K562 treated with DMSO at 1 percent for 48 hours (cell line): ENCODE results near the gene PLAA. TPM values are rescaled to one million over a fixed set of nuclear protein-coding genes. Genes with fewer than 3 reads are reported as not detected.

ENCODE experiments used
- total RNA-seq: library from RNA; unstranded; fragments of 300-600 nt; gene quantifications from 2 replicates; pipeline ENCODE4 v1.2.3, GENCODE V29; 2022; ENCODE audit warnings: low replicate concordance; ENCODE audit errors: extremely low read depth

PLAA gene
- not detected in 2 replicates for total RNA-seq

DNA sequence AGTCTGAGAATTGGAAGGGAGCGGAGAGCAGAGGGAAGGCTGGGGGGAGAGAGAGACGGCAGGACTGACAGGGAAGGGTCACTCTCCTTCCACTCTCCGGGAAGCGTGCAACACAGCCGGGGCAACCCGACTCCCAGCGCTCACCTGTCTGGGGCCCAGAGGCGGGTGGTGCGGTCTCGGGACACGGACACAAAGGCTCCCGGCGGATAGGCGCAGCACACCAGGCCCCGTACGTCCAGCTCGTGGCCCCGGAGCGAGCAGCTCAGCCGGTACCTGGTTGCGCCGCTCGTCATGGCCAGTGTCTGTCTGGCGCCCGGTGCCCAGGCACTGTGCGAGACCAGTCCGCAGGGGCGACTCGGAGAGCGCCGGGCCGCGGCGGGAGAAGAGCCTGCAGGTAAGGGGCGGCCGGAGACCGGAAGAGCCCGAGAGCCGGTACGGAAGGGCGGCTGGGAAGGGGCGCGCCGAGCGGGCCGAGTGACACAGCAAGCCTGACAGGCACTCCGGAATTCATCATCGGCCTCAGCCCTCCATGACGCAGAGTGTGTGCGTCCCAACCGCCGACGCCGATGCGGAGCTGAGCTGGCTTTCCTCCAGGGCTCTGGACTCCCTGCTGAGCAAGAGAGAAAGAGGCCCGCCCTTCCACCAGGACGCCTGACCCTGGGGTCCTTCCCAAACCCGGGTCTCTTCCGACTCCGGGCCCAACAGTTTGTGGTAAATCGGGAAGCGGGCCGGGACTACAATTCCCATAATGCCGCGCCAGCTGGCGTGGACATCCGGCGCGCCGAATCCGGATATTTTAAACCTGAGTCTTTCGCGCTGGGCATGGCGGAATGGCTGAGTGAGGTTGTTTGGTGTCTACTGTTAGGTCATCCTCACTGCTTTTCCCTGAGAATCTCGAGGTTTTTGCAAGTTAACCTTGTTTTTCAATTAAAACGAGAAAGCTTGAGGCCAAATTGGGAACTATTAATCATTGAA lies at the start of gene PLAA:
PLAA (minus strand) TSS at position 490 of the 975 bp plus-strand sequence; CDS start at position 293, 197 bp downstream.

DNA sequence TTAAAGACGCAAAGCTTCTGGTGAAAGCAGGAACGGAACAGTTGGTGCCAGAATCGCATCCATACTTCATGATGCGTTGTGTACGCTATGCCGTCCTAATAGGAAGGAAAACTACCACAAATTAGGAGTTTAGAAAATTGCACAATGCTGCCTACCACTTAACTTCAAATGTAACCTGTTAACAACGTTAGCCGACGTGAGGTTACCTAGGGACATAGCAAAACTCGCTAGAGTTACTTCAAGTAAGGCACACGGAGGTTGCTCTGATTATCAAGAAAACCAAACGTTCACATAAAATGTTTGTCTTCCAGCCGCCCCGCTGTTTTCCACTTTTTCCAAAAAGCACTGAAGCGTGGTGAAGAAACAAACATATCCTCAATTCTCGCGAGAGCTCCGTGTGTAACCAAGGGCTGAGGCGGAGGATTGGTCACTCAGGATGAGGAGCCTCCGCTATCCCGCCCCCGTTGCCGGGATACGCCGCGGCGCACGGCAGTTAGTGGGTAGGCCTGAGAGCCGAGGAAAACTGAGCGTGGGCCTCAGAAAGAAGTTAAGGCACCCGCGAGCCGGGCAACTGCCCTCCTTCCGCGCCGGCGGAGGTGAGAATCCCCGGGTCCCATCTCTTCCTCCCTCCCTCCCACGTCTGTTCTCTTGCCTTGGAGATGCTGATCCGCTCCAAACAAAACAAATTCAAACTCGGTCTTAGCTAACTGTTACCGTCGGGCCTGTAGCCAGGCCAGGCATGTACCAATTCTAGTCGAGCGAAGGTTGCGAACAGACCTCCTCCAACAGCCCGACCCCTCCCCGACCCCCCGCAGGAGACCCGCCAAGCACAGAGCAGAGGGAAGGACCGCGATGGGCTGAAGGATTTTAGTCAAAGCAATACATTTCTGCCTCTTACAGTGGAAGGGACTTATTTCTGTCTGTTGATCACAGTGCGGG lies 9.1 kb upstream of the PLAA start, which contains the start of gene IFT74:
IFT74 (plus strand) TSS at position 492 of the 939 bp plus-strand sequence. CDS start 5,556 bp downstream, outside the sequence.

DNA sequence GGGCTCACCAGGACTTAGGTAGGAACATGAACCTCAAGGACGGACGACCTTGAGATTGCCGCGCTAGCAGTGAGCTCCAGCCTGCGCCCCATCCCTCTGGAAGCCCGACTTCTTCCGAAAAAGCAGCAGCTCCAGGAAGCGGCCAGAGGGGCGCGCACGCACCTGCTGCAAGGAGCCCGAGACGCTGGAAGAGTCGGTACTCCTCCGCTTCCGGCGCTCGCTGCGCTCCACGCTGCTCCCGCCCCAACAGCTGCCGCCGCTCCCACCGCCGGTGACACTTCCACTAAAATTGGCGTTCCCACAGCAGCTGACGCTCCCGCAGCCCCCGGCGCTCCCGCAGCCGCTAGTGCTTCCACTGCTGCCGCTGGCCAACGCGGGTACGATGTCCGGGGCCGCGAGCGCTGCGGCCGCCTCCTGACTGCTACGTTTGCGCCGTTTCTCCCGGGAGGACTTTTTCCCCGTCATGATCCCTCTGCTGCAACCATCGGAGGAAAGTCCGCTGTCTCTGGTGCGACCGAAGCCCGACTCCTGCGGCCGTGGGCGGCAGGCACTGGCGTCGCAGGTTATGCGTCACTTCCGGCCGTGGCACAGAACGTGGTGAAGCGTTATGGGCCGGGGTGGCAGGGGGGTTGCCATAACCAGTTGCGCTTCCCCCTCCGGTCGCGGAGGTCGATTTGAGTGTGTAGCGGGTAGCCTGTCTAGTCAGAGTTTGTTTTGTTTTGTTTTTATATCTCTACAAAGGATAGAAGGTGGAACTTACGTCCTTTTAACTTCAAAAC lies 54.6 kb downstream of the PLAA start, which contains the start of gene CAAP1:
CAAP1 (minus strand) TSS at position 552 of the 779 bp plus-strand sequence; CDS start at position 465, 87 bp downstream.

Other genes with a start within 250 kb of the PLAA start
- gene CAAP1, start 54.4 kb downstream of the PLAA start, total RNA-seq = not detected in 2 replicates
- gene IFT74, start 9.2 kb upstream of the PLAA start, total RNA-seq = not detected in 2 replicates
- not detected in 2 replicates for gene LRRC19, start 58.4 kb upstream of the PLAA start, total RNA-seq
- gene TEK, start 162.0 kb upstream of the PLAA start, total RNA-seq = not detected in 2 replicates